Measurements from ENCODE around the gene RASSF6.

Gene RASSF6

DNA sequence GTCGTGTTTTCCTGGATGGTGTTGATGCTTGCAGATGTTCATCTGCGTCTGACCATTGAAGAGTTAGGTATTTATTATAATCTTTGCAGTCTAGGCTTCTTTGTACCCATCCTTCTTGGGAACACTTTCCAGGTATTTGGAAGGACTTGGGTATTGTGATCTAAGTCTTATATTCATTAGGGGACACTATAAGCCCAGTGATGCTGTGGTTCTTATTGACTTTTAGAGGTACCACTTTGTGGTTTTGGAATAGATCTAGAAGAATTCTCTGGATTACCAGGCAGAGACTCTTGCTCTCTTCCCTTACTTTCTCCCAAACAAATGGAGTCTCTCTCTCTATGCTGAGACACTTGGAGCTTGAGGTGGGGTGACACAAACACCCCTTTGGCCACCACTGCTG, 97.1 kb downstream of the RASSF6 start:
- Histone ChIP-seq H3K4me1 (ENCODE audit: control insufficient read depth, insufficient read depth, low read length) (peaks cover 12% of the 10 kb centered on the region), H3K9ac (ENCODE audit: low read length) (no peak overlapping the region), H3K36me3 (ENCODE audit: control insufficient read depth, insufficient read depth, low read length, severe bottlenecking) (no peaks in the 10 kb centered on the region), H3K9me3 (ENCODE audit: control insufficient read depth, low read length) (no peaks in the 10 kb centered on the region), H3K4me3 (ENCODE audit: low read length) (no peak overlapping the region), H3K27me3 (replicated peaks; ENCODE audit: control insufficient read depth, insufficient read depth, low read length) (no peaks in the 10 kb centered on the region)
- DNase-seq (ENCODE audit: low read depth) = no peak

Measured in adipocyte (in vitro differentiated cells).